Right lung (tissue), 5 donors: ENCODE measurements around the gene ZFP36L2. TPM values are rescaled to one million over a fixed set of nuclear protein-coding genes. Genes with fewer than 3 reads are reported as not detected.
"Not testable (repeated sequence)": the region's sequence is repeated elsewhere in the genome, so short reads cannot be mapped to it uniquely, and the experiment has no call there.

Experiments used
- DNase-seq, 2 donors: peaks; one replicate each; pipeline ENCODE4 v3.0.0-alpha.2; 2013
- polyA plus RNA-seq, 5 donors: library from polyadenylated mRNA; unstranded; fragments of 120-200 nt; gene quantifications; one replicate each; pipeline versions ENCODE4 v1.2.1 to v1.2.3, GENCODE V29; 2013; ENCODE audit warnings: inconsistent platforms in 1 of 5, low replicate concordance in 1 of 5; ENCODE audit not compliant: insufficient read length in 5 of 5, insufficient read depth in 1 of 5

Gene ZFP36L2
- polyA plus RNA-seq, 5 donors = 92.3 to 126 (median 102) TPM

DNA sequence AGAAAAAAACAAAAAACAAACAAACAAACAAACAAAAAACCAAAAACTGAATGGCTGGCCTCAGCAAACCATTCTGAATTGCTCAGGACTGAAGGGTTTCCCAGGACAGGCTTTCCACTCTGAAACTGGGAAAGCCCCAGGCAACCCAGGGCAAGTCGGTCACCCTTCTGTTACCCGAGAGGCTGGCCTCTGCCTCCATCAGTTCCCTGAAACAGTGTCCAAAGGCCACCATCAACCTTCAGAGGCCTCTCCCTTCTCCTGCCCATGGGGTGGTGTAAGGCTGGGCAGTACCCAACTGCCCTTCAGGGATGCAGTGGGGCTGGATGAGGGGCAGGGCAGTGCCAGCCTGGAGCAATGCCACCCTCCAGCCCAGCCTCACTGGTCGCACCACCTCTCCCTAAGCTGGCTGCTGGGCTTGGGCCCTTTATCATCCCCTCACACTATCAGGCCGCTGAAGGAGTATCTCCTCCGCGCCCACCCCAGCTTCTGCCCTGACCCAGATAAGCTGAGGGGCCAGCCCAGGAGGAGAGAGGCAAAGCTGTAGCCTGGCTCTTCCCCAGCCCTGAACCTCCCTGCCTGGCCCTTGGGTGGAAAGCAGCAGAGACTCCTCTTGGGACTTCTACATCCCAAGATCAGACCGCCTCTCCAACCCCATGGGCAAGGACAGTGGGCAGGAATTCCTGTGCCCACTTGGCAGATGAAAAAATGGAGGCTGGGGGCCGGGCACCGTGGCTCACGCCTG lies 35.9 kb downstream of the ZFP36L2 start:
- DNase-seq = no peak

DNA sequence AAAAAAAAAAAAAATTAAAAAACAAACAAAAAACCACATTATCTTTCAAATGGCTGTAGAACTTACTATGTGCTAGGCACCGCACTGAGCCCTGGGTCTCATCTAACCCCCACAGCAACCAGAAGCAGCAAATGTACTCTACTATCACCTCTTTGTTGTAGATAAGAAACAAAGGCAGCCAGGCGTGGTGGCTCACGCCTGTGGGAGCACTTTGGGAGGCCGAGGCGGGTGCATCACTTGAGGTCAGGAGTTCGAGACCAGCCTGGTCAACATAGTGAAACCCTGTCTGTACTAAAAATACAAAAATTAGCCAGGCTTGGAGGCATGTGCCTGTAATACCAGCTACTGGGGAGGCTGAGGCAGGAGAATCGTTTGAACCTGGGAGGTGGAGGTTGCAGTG lies 36.5 kb downstream of the ZFP36L2 start:
- DNase-seq = not testable (repeated sequence)

DNA sequence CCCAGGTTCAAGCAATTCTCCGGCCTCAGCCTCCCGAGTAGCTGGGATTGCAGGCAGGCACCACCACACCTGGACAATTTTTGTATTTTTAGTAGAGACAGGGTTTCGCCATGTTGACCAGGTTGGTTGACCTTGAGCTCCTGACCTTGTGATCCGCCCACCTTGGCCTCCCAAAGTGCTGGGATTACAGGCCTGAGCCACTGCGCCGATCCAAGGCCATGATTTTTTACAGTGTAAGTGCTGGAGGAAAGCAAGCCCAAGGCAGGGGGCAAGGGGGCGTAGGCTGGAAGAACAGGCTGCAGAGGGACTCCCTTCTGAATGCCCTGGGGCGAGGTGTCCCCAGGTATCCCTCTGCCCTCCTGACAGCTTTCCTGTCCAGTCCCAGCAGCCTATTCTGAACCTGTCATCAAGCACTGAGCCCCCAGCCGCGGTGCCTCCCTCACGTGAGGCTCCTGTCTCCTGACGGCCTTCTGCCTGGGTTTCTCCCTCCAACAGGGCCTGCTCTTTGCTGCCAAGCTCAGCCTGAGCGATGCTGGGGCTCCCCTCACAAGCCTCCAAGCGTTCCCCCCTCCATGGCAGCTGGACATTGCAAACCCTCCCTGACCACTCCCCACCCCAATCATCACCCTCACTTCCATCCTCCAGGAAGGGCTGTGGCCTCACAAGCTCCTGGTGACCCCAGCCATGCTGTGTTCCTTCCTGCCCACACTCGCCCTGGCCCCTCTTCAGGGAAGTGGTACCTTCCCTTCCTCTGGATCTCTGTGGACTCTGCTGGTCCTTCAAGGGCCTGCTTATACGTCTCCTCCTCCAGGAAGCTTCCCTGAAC lies 37.6 kb downstream of the ZFP36L2 start:
- DNase-seq = no peak

DNA sequence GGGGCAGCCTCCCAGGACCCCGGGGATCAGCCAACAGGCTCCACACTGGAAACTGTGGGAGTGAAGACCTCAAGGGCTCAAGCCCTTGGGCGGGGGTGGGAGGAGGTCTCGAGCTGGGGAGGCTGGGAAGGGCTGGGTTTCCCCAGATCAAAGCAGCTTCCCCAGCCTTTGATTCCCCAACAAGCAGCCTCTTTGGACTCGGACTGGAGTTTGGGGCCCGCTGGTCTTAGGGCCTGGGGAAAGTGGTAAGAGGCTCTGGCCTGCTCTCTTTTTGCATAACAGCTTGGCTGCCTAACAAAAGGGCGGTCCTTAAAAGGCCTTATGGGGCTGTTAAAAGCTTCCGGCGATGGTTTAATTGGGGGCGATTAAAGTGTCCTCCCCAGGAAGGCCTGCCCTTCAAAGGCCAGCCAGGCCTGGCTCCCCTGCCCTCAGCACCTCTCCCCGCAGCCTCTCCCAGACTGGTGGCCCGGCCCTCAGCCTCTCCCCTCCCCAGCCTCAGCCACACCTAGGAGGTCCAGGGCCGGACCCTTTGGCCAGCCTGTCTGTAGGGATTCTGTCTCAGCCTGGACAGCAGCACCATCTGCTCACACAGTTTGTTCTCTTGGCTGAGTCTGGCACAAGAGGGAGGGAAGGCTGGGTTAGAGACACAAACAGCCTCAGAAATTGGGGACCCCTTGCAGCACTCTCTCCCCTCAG lies 39.6 kb downstream of the ZFP36L2 start:
- DNase-seq = peak; percentile 70 to 71

DNA sequence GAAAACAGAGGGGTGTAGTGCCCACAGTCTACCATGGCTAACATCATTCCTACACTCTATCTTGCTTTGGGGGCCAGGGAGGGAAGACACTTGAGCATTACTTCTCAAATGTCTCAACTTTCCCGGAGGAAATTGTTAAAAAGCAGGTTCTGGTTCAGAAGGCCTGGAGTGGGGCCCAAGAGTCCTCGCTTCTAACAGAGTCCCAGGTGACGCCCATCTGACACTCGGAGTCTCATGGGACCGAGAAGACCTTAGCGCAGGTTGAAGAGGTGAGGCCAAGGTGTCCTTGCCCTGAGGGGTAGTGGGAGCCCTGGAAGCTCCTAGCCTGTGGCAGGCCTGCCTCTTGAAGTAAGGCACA lies 40.1 kb downstream of the ZFP36L2 start:
- DNase-seq = no peak

DNA sequence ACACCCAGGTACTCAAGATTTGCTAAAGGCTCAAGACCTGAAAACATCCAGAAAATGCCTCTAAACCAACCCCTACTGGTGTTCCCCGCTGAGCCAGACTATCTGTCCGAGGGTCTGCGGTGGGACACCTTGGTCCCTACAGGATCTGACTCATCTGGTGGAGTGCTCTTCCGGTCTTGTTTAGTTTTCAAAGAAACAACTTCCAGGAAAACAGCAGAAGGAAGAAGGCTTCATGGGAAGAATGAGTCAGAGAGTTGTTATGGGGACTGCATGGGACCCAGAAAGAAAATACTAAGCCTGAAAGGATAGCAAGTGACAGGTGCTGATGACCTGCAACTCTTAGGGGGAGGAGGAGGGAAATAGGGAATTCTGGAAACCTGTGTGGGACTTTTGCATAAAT lies 41.3 kb downstream of the ZFP36L2 start:
- DNase-seq = no peak

DNA sequence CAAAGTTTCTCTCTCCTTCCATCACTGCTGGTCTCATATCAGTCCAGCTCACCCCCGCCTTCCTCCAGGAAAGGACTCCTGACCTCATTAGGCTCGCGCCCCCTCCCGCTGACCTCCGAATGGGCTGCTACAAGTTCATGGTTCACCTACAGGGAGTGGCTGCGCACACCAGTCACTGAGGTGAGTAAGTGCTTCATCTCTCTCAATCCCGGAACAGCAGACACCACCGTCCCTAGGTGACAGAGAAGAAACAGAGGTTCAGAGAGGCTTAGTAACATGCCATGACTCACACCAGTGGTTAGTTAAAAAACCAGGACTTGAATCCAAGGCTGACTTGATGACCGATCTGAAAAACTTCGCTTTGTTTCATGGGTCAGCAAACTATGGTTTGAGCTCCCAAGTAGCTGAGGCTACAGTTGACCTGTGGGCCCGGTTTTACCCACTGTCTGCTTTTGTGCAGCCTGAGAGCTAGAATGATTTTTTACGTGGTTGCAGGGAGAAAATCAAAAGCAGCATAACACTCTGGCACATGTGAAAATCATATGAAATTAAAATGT lies 42.0 kb downstream of the ZFP36L2 start:
- DNase-seq = no peak

DNA sequence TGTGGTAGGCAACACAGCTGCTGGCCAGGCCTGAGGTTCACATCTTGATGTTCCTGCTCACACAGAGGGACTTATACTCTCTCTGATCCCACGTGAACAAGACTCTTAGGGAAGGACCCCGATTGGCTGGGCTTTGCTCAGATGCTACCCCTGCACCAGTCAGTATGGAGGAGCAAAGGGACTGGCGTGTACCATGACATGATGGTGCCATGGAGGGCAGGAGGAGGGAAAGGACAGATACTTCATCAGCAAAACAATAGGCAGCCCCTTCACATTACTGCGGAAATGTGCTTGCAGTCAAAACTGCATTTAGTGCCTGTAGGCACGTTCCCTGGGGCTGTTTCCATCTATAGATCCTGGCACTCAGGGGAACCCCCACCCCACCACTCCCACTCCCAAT lies 42.7 kb downstream of the ZFP36L2 start:
- no peak for DNase-seq

DNA sequence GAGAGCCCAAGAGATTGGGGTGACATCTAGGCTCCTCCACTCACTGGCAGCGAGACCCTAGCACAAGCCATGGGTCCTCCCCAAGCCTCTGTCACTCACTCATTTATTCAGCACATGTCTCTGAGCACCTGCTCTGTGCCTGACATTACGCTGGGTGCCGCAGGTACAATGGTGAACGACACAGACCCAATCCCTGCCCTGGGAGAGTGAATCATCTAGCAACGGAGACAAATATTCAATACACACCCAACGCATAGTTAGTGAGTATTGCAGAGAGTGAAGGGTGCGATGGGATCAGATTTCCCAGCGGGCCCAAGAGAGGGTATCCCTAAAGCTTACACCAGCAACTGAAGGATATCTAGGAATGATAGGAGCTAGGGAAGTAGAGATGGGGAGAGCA lies 45.5 kb downstream of the ZFP36L2 start:
- DNase-seq = no peak

DNA sequence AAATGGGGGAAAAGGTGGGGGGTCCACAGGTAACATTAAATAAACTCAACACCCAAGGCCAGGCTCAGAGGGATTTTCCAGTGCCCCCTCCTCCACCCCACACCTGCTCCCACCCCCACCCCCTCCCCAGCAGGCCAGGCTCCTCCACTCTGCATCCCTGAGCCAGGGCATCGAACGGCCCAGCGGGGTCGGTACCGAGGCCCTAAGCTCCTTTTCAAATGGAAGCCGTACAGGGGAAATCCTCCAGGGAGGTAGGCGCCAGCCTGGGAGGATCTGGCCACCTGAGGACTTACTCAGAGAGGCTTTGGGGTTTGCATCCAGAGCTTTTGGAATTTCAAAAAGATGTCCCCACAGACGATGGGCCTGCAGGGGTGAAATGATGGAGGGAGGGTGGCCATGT lies 46.5 kb downstream of the ZFP36L2 start:
- no peak for DNase-seq

DNA sequence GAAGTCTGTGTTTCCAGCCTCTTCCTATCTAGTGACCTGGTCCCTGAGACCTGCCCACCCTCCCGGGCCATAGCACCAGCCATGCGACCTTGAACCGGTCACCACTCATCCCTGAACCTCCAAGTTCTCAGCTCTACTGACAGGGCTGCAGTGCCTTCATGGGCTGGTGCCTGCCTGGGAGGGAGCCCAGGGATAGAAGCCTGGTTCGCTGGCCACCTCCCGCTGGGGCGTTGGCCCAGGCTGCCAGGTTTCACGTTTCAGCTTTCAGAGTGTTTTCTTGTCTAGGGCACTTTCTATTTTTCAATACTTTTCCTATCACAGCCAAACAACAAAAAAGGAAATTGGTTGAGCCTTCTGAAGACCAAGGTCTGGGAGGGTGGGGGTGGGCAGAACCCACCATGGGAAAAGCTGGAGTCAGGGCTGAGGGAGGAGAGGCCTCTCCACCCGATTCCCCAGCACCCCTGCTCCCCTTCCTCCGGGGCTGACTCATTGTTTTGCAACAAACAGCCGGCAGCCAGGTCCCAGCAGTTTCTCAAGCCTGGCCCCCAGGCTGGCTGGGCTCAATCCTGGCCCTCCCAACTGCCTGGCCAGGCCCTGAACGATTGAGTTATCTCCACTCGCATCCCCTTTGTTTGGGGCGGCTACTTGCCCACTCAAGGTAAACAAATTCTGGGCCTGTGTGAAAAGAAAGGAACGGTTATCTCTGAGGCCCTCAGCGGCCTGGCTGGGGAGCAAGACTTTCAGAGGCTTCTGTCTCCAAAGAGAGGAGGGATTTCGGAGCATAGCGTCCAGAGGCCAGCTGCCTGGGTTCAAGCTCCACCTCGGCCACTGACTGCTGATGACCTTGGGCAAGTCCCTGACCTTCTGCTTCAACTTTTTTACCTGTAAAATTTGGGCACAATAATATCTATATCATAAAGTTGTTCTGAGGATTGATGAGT lies 47.5 kb downstream of the ZFP36L2 start:
- peak; percentile 81 to 83 for DNase-seq

DNA sequence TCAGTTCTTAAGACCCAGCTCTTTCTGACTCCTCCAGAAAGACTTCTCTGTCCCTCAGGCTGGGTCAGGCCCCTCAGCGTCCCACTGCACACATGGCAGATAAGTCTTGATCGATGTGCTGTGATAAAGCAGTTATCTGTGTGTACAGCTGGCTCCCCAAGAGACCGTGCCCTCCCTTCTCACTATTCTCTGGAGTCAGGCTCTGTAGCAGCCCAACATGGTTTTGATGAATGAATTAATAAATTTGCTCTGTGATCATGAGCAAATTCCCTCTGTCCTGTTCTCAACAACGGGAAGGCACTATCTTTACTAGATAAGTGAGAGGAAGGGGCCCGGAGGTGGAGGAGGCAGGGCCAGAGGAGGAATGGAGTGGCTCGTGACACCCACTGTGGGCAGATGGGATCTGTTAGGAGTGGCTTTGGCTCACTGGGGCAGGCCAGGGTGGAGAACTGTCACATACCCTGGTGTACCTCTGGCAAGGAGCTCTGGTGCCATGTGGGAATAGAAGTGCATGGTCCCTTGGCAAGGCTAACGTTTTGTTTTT lies 48.3 kb downstream of the ZFP36L2 start:
- no peak for DNase-seq

DNA sequence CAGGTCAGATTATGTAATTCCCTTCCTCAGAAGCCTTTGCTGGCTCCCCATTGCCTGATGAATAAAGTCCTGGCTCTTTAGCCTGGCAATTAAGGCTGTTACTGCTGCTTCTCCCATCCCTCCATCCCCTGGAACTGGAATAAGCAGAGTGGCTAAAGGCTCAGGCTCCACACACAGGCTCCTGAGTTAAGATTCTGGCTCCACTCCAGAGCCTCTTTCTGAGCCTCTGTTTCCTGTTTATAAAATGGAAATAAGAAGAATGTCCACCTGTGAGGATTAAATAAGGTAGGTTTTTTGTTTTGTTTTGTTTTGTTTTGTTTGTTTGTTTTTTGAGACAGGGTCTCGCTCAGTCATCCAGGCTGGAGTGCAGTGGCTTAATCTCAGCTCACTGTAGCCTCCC lies 50.0 kb downstream of the ZFP36L2 start:
- DNase-seq = no peak

DNA sequence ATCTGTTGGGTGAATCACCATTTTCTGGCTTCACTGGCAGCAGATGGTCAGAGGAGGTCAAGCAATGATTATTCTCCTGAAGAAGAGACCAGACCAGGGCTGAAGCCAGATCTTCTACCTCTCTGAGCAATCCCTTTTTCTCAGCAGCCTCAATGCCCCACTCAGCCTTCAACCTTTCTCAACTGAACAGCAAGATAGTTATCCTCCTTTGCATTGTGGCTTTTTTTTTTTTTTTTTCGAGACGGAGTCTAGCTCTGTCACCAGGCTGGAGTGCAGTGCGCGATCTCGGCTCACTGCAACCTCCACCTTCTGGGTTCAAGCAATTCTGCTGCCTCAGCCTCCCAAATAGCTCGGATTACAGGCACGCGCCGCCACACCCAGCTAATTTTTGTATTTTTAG lies 50.5 kb downstream of the ZFP36L2 start:
- DNase-seq = no peak

DNA sequence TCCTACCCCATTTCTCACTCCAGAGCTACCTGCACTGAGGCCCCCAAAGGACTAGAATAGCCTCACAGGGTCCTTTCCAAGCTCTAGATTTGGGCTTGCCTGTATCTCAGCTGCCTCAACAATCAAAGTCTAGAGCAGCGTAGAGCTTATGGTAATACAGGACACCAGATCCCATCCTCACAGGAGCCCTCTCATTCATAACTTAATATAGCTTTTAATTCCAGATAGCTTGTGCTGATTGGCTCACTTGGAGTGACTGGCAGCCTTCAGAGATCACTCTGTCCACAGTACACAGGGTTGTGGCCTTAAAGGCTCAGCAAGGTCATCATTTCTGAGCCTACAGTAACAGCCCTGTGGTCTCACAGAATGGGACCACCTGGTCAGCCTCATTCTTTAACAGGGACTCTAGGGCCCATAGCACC lies 51.4 kb downstream of the ZFP36L2 start:
- DNase-seq = no peak

DNA sequence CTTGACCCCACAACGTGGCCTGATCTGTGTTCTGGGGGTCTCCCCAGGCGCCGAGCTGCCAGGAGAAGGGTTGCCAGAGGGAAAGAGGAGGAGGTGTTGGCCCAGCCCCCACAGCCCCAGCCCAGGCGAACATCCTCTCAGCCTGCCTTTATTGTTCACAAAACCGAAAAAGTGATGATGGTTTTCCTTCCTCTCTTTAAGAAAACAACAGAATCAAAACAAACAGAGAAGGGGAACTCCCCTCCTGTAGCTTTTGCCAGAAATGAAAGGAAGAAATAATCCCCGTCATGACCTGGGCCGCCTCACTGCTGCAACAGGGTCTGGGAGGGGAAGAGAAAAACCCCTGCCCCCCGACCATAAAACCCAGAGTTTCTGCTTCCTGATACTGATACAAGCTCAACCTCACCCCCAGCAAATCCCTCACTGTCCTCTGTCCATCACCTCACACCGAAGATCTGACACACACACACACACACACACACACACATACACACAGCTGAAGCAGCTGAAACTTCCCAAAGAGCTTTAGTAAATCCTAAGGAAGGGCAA lies 52.0 kb downstream of the ZFP36L2 start:
- DNase-seq = no peak
